OCI-LY1 (cell line): ENCODE data around the gene CARMIL1.

Source experiments
- H2AFZ ChIP-seq: fragments of 200-600 bp; sonication (generic), shearing (Covaris generic); 2 replicates; pipeline ENCODE4 v1.6.0; 2014; ENCODE audit warnings: antibody characterized with exemption, mild to moderate bottlenecking, low read length
- H3F3A ChIP-seq: fragments of 200-600 bp; sonication (generic), shearing (Covaris generic); 2 replicates; pipeline ENCODE4 v1.6.0; 2014; ENCODE audit warnings: mild to moderate bottlenecking, antibody characterized with exemption, low read length, moderate library complexity; ENCODE audit not compliant: insufficient read depth
- H3K27ac ChIP-seq: fragments of 200-600 bp; sonication (generic); 2 replicates; pipeline ENCODE4 v1.5.1; 2014; ENCODE audit warnings: low read length, mixed run types, mild to moderate bottlenecking, low read depth; ENCODE audit not compliant: poor library complexity, severe bottlenecking
- H3K27me3 ChIP-seq: fragments of 200-600 bp; sonication (generic); 2 replicates; pipeline ENCODE4 v1.6.0; 2014; ENCODE audit warnings: antibody characterized with exemption, mild to moderate bottlenecking, low read length, moderate library complexity; ENCODE audit not compliant: insufficient read depth
- H3K36me3 ChIP-seq: fragments of 200-600 bp; sonication (generic); 2 replicates; pipeline ENCODE4 v1.6.1; 2014; ENCODE audit warnings: mild to moderate bottlenecking, antibody characterized with exemption, low read length, moderate library complexity, mixed read lengths; ENCODE audit not compliant: insufficient read depth
- H3K4me1 ChIP-seq: fragments of 200-600 bp; sonication (generic); 2 replicates; pipeline ENCODE4 v1.5.1; 2014; ENCODE audit warnings: mild to moderate bottlenecking, low read length, moderate library complexity; ENCODE audit not compliant: insufficient read depth, severe bottlenecking
- H3K4me2 ChIP-seq: fragments of 200-600 bp; sonication (generic), shearing (Covaris generic); 2 replicates; pipeline ENCODE4 v1.6.1; 2014; ENCODE audit warnings: low read length
- H3K4me3 ChIP-seq: fragments of 200-600 bp; sonication (generic); 2 replicates; pipeline ENCODE4 v1.5.1; 2014; ENCODE audit warnings: low read length, low read depth, mild to moderate bottlenecking, mixed read lengths; ENCODE audit not compliant: poor library complexity, severe bottlenecking
- H3K79me2 ChIP-seq: fragments of 200-600 bp; shearing (Covaris generic); 2 replicates; pipeline ENCODE4 v1.6.1; 2016; ENCODE audit warnings: mixed run types, low read length, mixed read lengths; ENCODE audit not compliant: insufficient read depth
- H3K9ac ChIP-seq: fragments of 200-600 bp; sonication (generic), shearing (Covaris generic); 2 replicates; pipeline ENCODE4 v1.6.1; 2014; ENCODE audit warnings: mild to moderate bottlenecking, low read length, mixed read lengths
- H3K9me2 ChIP-seq: fragments of 200-600 bp; sonication (generic), shearing (Covaris generic); 2 replicates; pipeline ENCODE4 v1.6.1; 2014; ENCODE audit warnings: low read depth, mild to moderate bottlenecking, low read length, mixed read lengths
- H3K9me3 ChIP-seq: fragments of 200-600 bp; shearing (Covaris generic); 2 replicates; pipeline ENCODE4 v1.6.1; 2014; ENCODE audit warnings: low read length, mixed read lengths
- H4K20me1 ChIP-seq: fragments of 200-600 bp; sonication (generic), shearing (Covaris generic); 2 replicates; pipeline ENCODE4 v1.6.0; 2016; ENCODE audit warnings: mild to moderate bottlenecking, low read length; ENCODE audit not compliant: insufficient read depth
- CTCF ChIP-seq: fragments of 200-600 bp; sonication (generic), shearing (Covaris generic); IDR thresholded peaks from 2 replicates; pipeline ENCODE4 v1.5.1; 2017; ENCODE audit warnings: mild to moderate bottlenecking, antibody characterized with exemption, low read length, moderate library complexity, mixed read lengths
- EZH2 ChIP-seq: fragments of 200-600 bp; sonication (generic), shearing (Covaris generic); IDR thresholded peaks from 2 replicates; pipeline ENCODE4 v1.8.0; 2017; ENCODE audit warnings: borderline replicate concordance, mixed run types, mild to moderate bottlenecking, antibody characterized with exemption, low read length, moderate library complexity, mixed read lengths

Gene CARMIL1

GRCh38 chr6:25630508-25631278, 351.5 kb downstream of the CARMIL1 start:
- Histone ChIP-seq H3K36me3 (no peaks in the 10 kb centered on the region), H4K20me1 (no peaks in the 10 kb centered on the region), H3K27me3 (no peaks in the 10 kb centered on the region), H3K79me2 (no peaks in the 10 kb centered on the region), H3K4me2 (no peak overlapping the region), H3K9ac (no peak overlapping the region), H3K4me3 (no peak overlapping the region), H3F3A (no peaks in the 10 kb centered on the region), H3K4me1 (no peaks in the 10 kb centered on the region), H2AFZ (no peak overlapping the region), H3K27ac (no peak overlapping the region), H3K9me2 (no peaks in the 10 kb centered on the region), H3K9me3 (no peaks in the 10 kb centered on the region)
- TF ChIP-seq EZH2, result no peak
- no peak for TF ChIP-seq CTCF

- Histone ChIP-seq H3K36me3 (no peaks in the 10 kb centered on the region), H3K27ac (no peak overlapping the region)
- TF ChIP-seq CTCF (no peak), EZH2 (no peak)
Observed at GRCh38 chr6:25635886-25636317, 356.7 kb downstream of the CARMIL1 start.

GRCh38 chr6:25637211-25637610, 358.0 kb downstream of the CARMIL1 start:
- no peaks in the 10 kb centered on the region for H3F3A ChIP-seq
- TF ChIP-seq CTCF, result no peak
- no peak for TF ChIP-seq EZH2
- no peaks in the 10 kb centered on the region for H3K9me3 ChIP-seq
- no peak overlapping the region for H2AFZ ChIP-seq
- H3K27me3 ChIP-seq, result no peaks in the 10 kb centered on the region
- no peaks in the 10 kb centered on the region for H3K36me3 ChIP-seq
- no peak overlapping the region for H3K9ac ChIP-seq
- H3K4me3 ChIP-seq, result no peak overlapping the region
- no peaks in the 10 kb centered on the region for H3K9me2 ChIP-seq
- H3K27ac ChIP-seq, result no peak overlapping the region
- no peak overlapping the region for H3K4me2 ChIP-seq
- H4K20me1 ChIP-seq, result no peaks in the 10 kb centered on the region
- no peaks in the 10 kb centered on the region for H3K4me1 ChIP-seq
- no peaks in the 10 kb centered on the region for H3K79me2 ChIP-seq

More at GRCh38 chr6:25635886-25636317, 356.7 kb downstream of the CARMIL1 start:
- Histone ChIP-seq H3K9me2 (no peaks in the 10 kb centered on the region), H3K4me2 (no peak overlapping the region), H3K27me3 (no peaks in the 10 kb centered on the region), H3K4me1 (no peaks in the 10 kb centered on the region), H3K79me2 (no peaks in the 10 kb centered on the region), H3K9ac (no peak overlapping the region), H4K20me1 (no peaks in the 10 kb centered on the region), H3K9me3 (no peaks in the 10 kb centered on the region), H3F3A (no peaks in the 10 kb centered on the region), H3K4me3 (no peak overlapping the region), H2AFZ (no peak overlapping the region)
